Inflammatory macrophage (primary cell): Measurements from ENCODE around the gene FRG2.
"Not testable (repeated sequence)": the region's sequence is repeated elsewhere in the genome, so short reads cannot be mapped to it uniquely, and the experiment has no call there.

Experiments
- DNase-seq, 2 donors: peaks; one replicate each; pipeline ENCODE4 v3.0.0-alpha.2; 2020 to 2022
- total RNA-seq, 18 experiments: gene quantifications; one replicate each; lab custom pipeline; 2026; ENCODE audit warnings: mixed read lengths in 6 of 18, inconsistent platforms in 2 of 18; lab: John Stamatoyannopoulos, UW

FRG2 gene
- 0 to 0.04 (median 0) reads per million in 18 experiments for total RNA-seq

DNA sequence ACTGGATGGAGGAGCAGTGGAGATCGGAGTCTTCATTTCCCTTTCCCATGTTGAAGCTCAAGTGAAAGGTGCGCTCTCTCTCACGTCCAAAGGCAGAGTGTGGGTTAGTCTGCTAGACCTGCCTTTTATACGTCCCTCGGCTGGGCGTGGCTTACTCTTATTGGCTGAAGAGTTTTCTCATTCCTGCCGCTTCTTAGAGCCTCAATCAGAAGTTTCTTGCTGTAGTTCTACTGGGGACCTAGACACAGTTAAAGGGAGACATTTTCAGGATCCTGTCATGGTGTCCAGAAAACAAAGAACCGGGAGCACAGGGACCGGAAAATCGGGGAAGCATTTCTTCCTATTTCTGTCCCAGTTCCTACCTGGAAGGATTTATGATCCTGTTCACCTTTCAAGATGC is at the start of gene FRG2:
Gene FRG2, minus strand, starts transcription at position 101 of the 400 bp plus-strand sequence. Its CDS starts 52 bp downstream, at position 49.
- not testable (repeated sequence) for DNase-seq

DNA sequence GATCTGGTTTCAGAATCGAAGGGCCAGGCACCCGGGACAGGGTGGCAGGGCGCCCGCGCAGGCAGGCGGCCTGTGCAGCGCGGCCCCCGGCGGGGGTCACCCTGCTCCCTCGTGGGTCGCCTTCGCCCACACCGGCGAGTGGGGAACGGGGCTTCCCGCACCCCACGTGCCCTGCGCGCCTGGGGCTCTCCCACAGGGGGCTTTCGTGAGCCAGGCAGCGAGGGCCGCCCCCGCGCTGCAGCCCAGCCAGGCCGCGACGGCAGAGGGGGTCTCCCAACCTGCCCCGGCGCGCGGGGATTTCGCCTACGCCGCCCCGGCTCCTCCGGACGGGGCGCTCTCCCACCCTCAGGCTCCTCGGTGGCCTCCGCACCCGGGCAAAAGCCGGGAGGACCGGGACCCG is 41.3 kb upstream of the FRG2 start:
- not testable (repeated sequence) for DNase-seq

DNA sequence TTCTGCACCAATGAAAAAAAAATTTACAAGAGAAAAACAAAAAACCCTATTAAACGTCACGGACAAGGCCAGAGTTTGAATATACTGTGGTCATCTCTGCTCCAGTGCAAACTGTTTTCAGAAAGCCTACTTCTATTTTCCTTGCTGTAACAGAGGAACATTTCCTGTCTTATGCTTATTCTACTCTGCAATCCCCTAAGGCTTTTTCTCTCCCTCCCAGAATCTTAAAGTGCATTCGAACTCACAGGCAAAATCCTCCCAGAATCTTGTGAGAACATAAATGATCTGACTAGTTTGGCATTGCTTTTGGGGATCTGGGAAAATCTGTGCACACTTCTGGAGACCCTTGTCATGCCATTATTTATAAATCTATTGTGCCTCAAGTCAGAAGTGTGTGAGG is 37.7 kb upstream of the FRG2 start:
- DNase-seq, result not testable (repeated sequence)

DNA sequence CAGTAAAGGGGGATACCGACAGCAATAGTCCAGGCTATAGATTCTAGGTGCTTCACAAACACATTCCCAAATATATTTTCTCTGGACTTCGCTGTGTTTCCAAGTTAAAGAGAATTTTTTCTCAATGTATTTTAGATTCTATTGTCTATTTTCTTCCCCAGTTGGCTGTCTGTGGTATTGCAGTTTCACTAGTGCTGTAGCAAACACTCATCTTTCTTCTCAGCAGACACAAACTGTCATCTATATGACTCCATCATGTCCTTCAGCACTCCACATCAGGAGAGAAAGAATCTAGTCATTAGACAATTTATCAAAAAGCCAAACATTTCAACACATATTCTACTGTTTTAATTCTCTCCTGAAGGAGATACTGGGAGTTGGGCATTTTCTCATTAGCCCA is 37.3 kb upstream of the FRG2 start, which contains the start of gene DBET:
Gene DBET, plus strand, starts transcription at position 161 of the 400 bp plus-strand sequence.
- DNase-seq, result not testable (repeated sequence)

DNA sequence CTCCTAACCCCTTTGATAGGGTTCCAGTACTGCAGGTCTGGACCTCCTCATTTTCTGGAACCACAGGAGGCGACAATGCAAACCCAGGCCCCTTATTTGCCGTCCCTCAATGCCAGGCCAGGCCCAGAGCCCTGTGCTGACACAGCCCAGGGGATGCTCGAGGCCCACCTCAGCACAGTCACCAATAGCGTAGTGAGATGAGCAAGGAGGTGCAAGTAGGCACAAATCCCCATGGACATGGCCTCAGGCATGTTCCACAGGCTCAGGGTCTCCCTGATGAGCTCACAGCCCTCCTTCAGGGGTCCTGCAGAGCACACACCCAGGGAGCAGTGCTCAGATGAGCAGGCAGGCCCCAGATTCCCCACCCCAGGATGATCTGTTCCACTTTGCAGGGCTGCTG is 31.9 kb upstream of the FRG2 start:
- DNase-seq, result not testable (repeated sequence)

DNA sequence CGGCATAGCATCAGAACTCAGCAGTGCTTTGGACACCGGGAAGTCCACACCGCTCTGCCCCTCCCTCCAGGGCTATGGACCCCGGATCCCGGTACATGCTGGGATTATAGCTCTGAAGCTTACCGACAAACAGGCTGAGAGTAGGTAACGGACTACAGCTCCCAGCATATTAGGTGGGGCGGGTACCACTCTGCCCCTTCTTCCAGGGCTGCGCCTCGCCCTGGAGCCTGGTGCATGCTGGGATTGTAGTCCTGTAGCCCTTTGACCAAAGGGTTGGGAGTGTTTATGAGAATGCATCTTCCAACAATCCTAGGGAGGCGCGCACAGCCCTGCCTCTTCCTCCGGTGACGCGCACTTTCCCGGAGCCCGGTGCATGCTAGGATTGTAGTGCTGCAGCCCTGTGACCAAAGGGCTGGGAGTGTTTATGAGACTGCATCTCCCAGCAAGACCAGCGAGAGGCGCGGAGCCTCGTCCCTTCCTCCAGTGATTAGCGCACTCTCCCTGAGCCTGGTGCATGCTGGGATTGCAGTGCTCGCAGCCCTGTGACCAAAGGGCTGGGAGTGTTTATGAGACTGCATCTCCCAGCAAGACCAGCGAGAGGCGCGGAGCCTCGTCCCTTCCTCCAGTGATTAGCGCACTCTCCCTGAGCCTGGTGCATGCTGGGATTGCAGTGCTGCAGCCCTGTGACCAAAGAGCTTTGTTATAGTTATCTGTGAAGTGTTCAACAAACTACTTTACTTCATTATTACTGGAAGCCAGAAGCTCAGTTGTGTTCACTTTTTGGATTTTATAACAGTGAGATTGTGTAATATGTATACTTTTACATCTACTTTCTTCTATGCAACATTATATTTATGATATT is 22.6 kb upstream of the FRG2 start:
- DNase-seq, result not testable (repeated sequence)

DNA sequence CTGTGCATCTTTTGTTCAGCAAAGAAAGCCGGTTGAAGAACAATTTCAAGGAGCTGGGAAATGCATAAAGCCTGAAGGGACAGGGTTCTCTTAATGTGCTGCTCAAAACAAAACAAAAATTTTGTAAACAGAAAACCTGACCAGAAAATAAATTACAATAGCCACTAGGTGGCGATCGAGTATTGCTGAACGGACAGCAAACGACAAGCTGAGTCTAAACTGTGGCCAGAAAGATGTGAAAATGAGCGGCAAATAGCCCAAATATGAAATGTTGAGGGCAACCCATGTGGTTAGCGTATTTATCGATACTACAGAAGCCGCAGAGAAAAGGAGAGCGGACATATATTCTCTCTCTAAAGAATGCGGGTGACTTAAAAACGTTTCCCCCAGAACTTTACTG is 20.6 kb upstream of the FRG2 start:
- not testable (repeated sequence) for DNase-seq

DNA sequence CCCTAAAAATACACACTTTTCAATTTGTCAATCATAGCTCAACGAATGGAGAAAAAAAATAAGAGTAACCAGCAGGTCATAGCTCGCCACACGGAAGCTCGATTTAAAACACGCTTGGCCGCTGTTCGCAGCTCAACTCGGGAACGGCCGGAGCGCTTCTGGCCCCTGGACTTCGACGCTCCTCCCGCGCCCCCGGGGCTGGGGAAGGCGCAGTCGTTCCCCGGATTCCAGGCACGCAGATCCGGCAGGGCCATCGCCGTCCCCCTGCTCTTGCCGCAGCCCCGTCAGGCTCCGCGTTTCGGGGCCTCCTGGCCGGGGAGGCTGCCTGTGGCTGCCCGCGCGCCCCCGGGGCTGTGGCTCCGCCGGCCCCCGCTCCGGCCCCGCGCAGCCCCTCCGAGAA is 13.8 kb upstream of the FRG2 start:
- DNase-seq, result not testable (repeated sequence)

DNA sequence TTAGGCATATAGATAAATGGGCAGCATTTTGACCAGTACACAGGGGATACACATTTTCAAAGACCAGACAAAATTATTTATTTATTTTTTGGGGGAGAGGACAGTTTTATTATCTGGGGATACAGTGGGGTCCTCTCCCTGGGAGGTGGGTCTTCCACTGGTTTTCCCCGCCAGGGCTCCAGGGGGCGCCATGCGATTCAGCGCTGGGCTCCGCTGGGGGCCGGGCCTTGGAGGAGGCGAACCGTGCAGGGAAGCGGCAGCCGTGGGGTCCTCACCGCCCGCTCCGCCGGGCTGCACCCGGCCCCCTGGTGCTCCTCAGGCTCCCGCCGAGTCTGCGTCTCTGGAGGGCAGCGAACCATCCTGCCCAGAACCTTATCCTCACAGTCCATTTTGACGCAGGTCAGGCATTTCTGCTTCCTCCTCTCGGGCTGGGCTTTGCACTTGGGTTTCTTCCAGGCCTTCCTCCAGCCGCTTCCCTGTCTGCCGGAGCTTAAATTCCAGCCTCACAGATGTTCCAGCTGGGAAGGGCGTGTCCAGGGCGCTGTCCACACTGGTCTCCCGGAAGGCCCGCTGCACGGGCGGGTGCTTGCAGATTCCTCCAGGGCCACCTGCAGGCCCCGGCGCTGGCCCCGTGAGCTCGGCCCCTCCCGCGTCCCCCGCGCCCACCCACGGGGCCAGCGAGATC is 10.8 kb upstream of the FRG2 start:
- DNase-seq, result not testable (repeated sequence)

DNA sequence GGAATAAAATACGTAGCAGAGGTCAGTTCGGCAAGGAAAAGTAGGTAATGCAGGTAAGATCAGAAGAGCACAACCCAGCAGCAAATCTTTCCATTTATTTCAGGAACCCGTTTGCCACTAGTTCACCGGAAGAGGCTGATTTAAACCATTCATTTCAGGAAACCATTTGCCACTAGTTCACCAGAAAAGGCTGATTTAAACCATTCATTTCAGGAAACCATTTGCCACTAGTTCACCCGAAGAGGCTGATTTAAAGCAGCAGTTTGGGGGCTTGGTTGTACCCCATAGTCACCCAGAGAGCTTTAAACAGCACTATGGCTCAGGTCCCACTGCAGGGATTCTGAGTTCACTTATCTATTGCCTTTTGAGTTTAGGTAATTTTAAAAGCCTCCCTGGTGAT is 4.2 kb upstream of the FRG2 start:
- not testable (repeated sequence) for DNase-seq

DNA sequence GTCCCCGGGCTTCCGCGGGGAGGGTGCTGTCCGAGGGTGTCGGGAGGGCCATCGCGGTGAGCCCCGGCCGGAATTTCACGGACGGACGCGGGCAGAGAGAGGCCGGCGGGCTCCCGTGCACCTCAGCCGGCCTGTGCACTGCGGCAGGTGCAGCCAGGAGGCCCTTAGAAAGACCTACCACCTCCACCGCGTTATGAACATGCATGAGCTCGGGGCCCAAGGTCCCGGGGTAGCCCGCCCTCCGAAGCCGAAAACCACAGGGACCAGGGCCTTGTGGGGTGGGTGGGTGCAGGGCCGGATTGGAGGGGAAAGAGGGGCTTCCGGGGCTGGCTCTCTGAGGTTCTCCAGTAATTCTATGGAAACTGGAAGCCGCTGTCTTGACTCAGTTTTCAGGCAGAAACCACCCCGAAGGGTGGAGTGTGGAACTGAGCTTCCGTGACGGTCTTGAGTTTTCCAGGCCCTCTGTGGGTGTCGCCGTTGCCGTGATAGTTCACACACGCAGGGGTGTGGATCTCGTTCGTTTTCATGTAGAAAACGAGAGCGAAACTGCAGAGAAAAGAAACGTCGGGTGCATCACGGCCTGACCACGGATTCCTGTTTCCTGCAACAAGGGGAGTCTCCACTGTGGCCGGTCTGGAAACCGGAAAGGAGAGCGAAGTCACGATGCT is 4.3 kb downstream of the FRG2 start:
- DNase-seq, result not testable (repeated sequence)

DNA sequence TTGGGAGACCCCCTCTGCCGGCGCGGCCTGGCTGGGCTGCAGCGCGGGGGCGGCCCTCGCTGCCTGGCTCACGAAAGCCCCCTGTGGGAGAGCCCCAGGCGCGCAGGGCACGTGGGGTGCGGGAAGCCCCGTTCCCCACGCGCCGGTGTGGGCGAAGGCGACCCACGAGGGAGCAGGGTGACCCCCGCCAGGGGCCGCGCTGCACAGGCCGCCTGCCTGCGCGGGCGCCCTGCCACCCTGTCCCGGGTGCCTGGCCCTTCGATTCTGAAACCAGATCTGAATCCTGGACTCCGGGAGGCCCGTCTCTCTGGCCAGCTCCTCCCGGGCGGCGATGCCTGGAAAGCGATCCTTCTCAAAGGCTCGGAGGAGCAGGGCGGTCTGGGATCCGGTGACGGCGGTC is 5.1 kb downstream of the FRG2 start:
- DNase-seq, result not testable (repeated sequence)

DNA sequence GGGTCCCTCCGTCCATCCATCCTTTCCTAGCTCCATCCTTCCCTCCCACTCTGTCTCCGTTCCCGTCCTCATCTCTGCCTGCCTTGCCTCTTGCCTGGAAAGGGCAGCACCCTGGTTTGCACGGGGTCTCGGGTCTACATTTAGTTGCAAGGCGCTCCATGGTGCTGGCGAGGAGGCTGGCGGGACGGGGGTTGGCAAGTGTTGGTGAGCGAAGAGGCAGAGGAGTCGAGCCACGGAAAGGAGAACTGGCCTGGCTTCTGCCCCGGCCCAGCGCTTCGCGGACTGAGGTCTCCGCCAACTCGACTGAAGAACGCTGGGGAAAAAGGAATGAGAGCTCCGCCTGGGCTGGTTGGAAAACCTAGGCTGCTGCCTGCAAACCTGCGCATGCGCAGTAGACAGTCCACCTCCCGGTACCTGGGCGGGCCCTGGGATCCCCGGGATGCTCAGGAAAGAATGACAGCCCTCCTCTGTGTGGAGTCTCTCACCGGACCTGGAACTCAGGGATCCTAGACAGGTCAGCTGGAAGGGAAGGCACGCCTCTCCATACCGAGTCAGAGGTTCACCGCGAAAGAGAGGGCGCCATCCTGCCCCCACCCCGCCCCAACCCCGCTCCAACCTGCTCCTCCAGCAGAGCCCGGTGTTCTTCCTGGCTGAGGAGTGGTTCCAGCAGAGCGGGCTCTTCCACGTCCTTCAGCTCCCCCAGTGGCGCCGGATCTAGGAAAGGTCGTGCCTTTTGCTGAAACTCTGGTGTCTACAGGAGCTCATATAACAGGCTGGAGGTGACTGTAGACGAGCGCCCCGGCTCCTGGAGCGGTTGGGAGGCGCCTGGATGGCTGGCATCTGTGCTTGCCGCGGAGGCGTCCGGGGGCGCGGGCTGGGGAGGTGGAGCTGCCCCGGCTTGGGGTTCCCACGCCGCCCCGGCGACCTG is 6.0 kb downstream of the FRG2 start:
- DNase-seq, result peak in 1 of 2 donors; percentile 9

DNA sequence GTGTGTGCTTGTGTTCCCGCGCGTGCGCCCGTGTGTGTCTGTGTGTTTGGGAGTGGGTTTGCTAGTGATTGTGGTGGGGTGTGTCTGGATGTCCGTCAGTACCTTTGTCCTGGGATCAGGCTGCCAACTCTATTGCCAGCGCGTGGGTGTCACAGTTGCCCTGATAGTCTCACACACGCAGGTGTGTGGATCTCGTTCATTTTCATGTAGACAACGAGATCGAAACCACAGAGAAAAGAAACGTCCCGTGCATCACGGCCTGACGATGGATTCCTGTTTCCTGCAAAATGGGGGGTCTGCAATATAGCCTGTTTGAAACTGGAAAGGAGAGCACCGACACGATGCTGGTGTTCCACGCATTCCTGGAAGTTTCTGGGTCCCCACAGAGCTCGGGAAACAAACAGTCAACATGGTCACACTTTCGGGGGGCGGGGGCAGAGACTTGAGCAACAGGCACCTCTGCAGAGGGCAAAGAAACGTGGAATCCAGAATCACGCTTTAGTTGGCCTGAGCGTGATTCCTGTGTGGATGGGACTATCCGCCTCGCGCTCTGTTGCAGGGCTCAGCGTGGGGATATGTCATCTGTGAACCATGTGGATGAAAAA is 7.1 kb downstream of the FRG2 start:
- not testable (repeated sequence) for DNase-seq

DNA sequence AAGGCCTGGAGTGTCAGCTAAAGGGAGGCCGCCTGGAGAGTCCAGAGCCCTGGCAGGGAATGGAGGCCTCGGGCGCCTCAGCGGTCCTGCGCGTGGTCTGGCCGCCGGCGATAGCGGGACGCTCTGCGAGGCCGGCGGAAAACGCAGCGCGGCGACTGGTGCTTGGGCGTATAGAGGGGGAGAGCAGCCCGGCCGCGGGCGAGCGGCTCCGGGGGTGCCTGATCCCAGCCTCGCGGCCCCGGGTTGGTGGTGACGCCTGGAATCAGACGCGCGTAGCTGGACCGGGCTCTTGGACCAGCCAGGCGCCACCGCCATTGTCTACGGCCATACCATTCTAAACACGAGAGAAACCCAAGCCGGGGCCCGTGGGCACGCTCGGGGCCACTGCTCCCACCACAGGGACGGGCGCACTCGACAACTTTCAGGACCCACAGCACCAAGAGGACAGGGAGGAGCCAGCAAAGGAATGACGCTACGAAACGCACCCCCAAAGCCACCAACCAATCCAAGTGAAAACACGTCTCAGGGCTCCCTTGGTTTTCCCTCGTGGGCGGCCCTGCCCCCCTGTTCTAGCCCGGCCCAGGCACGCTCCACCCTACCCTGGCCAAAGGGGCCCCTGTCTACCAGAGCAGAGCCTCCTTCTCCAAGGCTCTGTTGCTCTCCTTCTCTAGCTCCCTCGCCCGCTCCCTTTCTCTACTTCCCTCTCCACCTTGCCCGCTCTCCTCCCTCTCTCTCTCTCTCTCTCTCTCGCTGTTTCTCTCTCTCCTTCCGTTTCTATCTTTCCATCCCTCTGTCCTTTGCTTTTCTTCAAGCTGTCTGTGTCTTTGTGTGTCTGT is 7.8 kb downstream of the FRG2 start:
- no peak for DNase-seq

DNA sequence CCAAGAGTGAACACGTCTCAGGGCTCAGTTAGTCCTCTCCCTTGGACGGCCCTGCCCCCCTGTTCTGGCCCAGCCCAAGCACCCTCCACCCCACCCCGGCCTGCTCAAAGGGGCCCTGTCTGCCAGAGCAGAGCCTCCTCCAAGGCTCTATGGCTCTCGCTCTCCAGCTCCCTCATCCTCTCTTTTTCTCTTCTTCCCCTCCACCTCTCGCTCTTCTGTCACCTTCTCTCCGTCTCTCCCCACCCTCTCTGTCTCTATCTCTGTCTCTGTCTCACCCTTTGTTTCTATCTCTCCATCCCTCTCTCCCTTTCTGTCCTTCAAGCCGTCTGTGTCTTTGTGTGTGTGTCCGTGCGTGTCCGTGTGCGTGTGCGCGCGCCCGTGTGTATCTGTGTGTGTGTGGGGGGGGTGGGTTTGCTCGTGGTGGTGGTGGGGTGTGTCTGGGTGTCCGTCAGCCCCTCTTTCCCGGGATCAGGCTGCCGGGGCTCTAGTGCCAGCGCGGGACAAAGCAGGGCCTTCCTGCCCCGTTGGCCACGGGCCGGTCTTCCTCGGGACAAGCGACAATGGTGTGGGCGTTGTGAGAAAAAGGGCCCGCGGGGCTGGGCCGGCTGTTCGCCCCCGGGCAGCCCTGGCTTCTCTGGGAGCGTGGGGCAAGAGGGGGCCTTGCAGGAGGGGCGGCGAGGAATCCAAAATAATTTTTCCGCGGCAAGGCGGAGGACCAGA is 8.7 kb downstream of the FRG2 start:
- no peak for DNase-seq

DNA sequence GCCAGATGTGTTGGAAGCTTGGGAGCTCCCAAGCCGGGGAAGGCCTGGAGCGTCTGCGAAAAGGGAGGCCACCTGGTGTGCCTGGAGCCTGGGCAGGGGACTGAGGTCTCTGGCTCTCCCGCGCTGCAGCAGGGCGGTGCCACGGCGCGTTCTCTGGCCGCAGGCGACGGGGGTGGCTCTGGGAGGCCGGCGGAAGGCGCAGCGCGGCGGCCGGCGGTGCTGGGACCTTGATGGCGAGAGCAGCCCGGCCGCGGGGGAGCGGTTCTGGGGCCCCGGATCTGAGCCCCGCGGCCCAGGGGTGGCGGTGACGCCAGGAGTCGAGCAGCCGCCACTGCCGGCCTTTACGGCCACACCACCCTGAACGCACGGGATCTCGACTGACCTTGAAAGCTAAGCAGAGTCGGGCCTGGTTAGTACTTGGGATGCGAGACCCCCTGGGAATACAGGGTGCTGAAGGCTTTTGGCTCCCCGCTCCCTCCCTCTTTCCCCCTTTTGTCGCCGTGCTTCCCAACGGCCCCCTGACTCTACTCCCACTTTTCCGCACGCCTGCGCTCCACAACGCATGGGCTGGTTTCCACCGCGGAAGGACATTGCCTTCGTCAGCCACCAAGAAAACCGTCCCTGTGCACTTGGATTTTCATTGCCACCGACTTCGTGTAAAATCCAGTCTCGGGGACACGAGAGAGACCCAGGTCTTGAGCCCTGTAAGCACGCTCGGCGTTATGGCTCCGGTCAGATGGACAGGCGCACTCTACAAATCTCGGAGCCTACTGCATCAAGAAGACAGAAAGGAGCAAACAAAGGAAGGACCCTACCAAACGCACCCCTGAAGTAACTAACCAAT is 9.5 kb downstream of the FRG2 start:
- no peak for DNase-seq

DNA sequence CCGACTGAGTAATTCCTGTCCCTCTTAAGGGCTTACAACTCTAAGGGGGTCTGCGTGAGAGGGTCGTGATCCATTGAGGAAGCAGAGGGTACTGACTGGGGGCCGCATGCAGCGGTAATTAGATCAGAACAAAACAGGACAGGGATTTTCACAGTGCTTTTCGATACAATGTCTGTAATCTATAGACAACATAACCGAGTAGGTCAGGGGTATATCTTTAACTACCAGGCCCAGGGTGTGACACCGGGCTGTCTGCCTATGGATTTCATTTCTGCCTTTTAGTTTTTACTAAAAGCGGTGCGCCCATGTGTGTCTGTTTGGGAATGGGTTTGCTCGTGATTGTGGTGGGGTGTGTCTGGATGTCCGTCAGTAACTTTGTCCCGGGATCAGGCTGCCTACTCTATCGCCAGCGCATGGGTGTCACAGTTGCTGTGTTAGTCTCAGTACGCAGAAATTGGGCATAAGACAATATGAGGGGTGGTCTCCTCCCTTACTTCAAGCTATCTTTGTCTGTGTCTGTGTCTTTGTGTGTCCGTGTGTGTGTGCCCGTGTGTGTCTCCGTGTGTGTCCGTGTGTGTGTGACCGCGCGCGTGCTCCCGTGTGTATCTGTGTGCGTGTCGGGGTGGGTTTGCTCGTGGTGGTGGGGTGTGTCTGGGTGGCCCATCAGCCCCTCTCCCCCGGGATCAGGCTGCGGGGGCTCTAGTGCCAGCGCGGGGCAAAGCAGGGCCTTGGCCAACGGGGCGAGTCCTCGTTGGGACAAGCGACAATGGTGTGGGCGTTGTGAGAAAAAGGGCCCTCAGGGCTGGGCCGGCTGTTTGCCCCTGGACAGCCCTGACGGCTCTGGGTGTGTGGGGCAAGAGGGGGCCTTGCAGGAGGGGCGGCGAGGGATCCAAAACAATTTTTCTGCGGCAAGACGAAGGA is 10.4 kb downstream of the FRG2 start:
- no peak for DNase-seq
